Neural crest cell (in vitro differentiated cells): ENCODE results near the gene ZNF366. TPM values are rescaled to one million over a fixed set of nuclear protein-coding genes. Genes with fewer than 3 reads are reported as not detected.

ENCODE experiments used
- DNase-seq: peaks from one replicate; pipeline ENCODE4 v3.0.0; 2021; ENCODE audit warnings: low read depth, mixed read lengths, low spot score
- H3K27ac Mint-ChIP-seq: one replicate; pipeline ENCODE4 v1.8.0; 2021; ENCODE audit warnings: mild to moderate bottlenecking, mixed read lengths; ENCODE audit not compliant: unreplicated experiment
- H3K27me3 Mint-ChIP-seq: 2 replicates; pipeline ENCODE4 v1.8.0; 2021; ENCODE audit warnings: low read depth, mild to moderate bottlenecking, mixed read lengths
- H3K36me3 Mint-ChIP-seq: 2 replicates; pipeline ENCODE4 v1.8.0; 2021; ENCODE audit warnings: low read depth, mild to moderate bottlenecking, mixed read lengths
- H3K4me1 Mint-ChIP-seq: 2 replicates; pipeline ENCODE4 v1.8.0; 2021; ENCODE audit warnings: mixed read lengths
- H3K4me3 Mint-ChIP-seq: one replicate; pipeline ENCODE4 v1.8.0; 2021; ENCODE audit warnings: mild to moderate bottlenecking, mixed read lengths
- H3K9me3 Mint-ChIP-seq: 2 replicates; pipeline ENCODE4 v1.8.0; 2021; ENCODE audit warnings: mixed read lengths
- total RNA-seq: library from RNA; stranded (reverse); gene quantifications from 2 replicates; pipeline ENCODE4 v1.2.1, GENCODE V29; 2021
- TF ChIP-seq, protein P1 (sequence below): fragments of 200-600 bp; sonication (generic); conservative IDR thresholded peaks from 2 replicates; pipeline ENCODE4 v1.5.0; 2021; ENCODE audit warnings: antibody characterized with exemption, mild to moderate bottlenecking

ZNF366 gene
- total RNA-seq, 1 donor from 2014 or later: not detected

GRCh38 chr5:72503888-72504491 is 3.2 kb downstream of the ZNF366 start:
- TF ChIP-seq, protein P1, sequence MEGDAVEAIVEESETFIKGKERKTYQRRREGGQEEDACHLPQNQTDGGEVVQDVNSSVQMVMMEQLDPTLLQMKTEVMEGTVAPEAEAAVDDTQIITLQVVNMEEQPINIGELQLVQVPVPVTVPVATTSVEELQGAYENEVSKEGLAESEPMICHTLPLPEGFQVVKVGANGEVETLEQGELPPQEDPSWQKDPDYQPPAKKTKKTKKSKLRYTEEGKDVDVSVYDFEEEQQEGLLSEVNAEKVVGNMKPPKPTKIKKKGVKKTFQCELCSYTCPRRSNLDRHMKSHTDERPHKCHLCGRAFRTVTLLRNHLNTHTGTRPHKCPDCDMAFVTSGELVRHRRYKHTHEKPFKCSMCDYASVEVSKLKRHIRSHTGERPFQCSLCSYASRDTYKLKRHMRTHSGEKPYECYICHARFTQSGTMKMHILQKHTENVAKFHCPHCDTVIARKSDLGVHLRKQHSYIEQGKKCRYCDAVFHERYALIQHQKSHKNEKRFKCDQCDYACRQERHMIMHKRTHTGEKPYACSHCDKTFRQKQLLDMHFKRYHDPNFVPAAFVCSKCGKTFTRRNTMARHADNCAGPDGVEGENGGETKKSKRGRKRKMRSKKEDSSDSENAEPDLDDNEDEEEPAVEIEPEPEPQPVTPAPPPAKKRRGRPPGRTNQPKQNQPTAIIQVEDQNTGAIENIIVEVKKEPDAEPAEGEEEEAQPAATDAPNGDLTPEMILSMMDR: no peak
- DNase-seq: no peak
- Mint-ChIP-seq H3K36me3 (no peaks in the 10 kb centered on the region), H3K9me3 (no peaks in the 10 kb centered on the region), H3K27ac (no peak overlapping the region), H3K4me3 (no peak overlapping the region), H3K4me1 (peaks cover 30% of the 10 kb centered on the region), H3K27me3 (no peaks in the 10 kb centered on the region)

GRCh38 chr5:72501488-72501887 is 5.7 kb downstream of the ZNF366 start:
- TF ChIP-seq, protein P1: no peak
- no peaks in the 10 kb centered on the region for H3K9me3 Mint-ChIP-seq
- peaks cover 41% of the 10 kb centered on the region for H3K4me1 Mint-ChIP-seq
- H3K4me3 Mint-ChIP-seq: no peak overlapping the region
- no peaks in the 10 kb centered on the region for H3K36me3 Mint-ChIP-seq
- no peak for DNase-seq
- H3K27ac Mint-ChIP-seq: no peak overlapping the region
- H3K27me3 Mint-ChIP-seq: no peaks in the 10 kb centered on the region

GRCh38 chr5:72499730-72500129 is 7.5 kb downstream of the ZNF366 start:
- H3K36me3 Mint-ChIP-seq: no peaks in the 10 kb centered on the region

DNA sequence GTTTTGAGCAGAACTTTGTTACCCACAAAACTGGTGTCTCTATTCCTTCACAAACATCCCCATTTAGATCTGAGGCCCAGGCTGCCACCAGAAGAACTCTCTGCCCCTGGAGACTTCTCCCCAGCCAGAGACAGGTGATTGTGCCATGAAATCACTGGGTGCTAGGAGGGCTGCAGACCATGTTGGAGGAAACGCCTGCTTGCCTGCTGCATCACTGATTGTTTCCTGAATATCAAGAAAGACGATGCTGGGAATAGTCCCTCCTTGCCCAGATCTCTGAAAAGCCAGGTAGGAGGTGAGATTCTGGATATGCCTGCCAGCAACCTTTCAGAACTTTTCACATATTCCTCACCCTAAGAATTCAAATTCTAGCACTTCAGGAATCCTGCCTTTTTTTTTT is 8.1 kb downstream of the ZNF366 start:
- DNase-seq: no peak
- no peak overlapping the region for H3K27ac Mint-ChIP-seq
- no peaks in the 10 kb centered on the region for H3K36me3 Mint-ChIP-seq
- no peaks in the 10 kb centered on the region for H3K9me3 Mint-ChIP-seq
- TF ChIP-seq, protein P1: no peak
- H3K4me3 Mint-ChIP-seq: no peak overlapping the region
- peaks cover 36% of the 10 kb centered on the region for H3K4me1 Mint-ChIP-seq
- H3K27me3 Mint-ChIP-seq: no peaks in the 10 kb centered on the region

More at GRCh38 chr5:72499730-72500129, 7.5 kb downstream of the ZNF366 start:
- TF ChIP-seq, protein P1: no peak
- no peak for DNase-seq
- H3K9me3 Mint-ChIP-seq: no peaks in the 10 kb centered on the region
- no peak overlapping the region for H3K27ac Mint-ChIP-seq
- H3K4me1 Mint-ChIP-seq: peaks cover 37% of the 10 kb centered on the region
- H3K27me3 Mint-ChIP-seq: no peaks in the 10 kb centered on the region
- no peak overlapping the region for H3K4me3 Mint-ChIP-seq

DNA sequence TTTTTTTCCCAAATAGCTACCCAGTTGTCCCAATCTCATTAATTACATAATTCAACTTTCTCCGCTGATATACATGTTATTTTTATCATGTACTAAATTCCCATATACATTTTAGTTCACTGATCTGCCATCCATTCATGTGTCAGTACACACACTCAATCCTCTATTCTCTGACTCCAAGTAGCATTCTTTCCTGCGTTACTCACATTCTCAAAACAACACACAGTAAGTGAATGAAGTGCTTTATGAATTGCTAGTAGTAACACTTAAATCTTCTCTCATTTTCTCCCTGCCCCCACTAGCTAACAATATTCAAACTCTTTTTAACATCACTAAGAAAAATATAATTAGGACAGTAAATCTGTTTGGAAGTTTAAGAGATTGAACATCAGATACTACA is 8.9 kb downstream of the ZNF366 start:
- no peak overlapping the region for H3K27ac Mint-ChIP-seq
- H3K4me1 Mint-ChIP-seq: peaks cover 30% of the 10 kb centered on the region
- DNase-seq: no peak
- TF ChIP-seq, protein P1: no peak
- no peaks in the 10 kb centered on the region for H3K9me3 Mint-ChIP-seq
- no peaks in the 10 kb centered on the region for H3K36me3 Mint-ChIP-seq
- H3K4me3 Mint-ChIP-seq: no peak overlapping the region
- no peaks in the 10 kb centered on the region for H3K27me3 Mint-ChIP-seq
